Stimulated activated naive CD8-positive, alpha-beta T cell treated with anti-CD3 and anti-CD28 coated beads, Interleukin-15, Interleukin-2, amounts not matched to agents 100 ng/mL and 50 ng/mL, for 24 hours (primary cell): ENCODE measurements around the gene GRP.

Source experiments
- H3K27ac Mint-ChIP-seq: one replicate; pipeline ENCODE4 v1.8.0; 2021; ENCODE audit warnings: mild to moderate bottlenecking, mixed read lengths
- H3K27me3 Mint-ChIP-seq: one replicate; pipeline ENCODE4 v1.8.0; 2021; ENCODE audit warnings: mixed read lengths
- H3K36me3 Mint-ChIP-seq: one replicate; pipeline ENCODE4 v1.8.0; 2021; ENCODE audit warnings: low read depth, mixed read lengths
- H3K4me1 Mint-ChIP-seq: one replicate; pipeline ENCODE4 v1.8.0; 2021; ENCODE audit warnings: low read depth, mixed read lengths
- H3K4me3 Mint-ChIP-seq: one replicate; pipeline ENCODE4 v1.8.0; 2021; ENCODE audit warnings: mild to moderate bottlenecking, mixed read lengths
- H3K9me3 Mint-ChIP-seq: one replicate; pipeline ENCODE4 v1.8.0; 2021; ENCODE audit warnings: mixed read lengths

The GRP gene

GRCh38 chr18:59268721-59269562 is 49.0 kb downstream of the GRP start:
- Mint-ChIP-seq H3K9me3 (no peaks in the 10 kb centered on the region), H3K27ac (no peak overlapping the region), H3K4me1 (peaks cover 24% of the 10 kb centered on the region), H3K36me3 (no peaks in the 10 kb centered on the region), H3K4me3 (peak overlapping the region; percentile 60), H3K27me3 (peaks cover 78% of the 10 kb centered on the region)

- Mint-ChIP-seq H3K36me3 (no peaks in the 10 kb centered on the region), H3K4me1 (peaks cover 25% of the 10 kb centered on the region), H3K27ac (no peak overlapping the region), H3K27me3 (peaks cover 82% of the 10 kb centered on the region), H3K9me3 (no peaks in the 10 kb centered on the region), H3K4me3 (peak overlapping the region; percentile 60)
These were observed 49.7 kb downstream of the GRP start for GRCh38 chr18:59269563-59270119.

- H3K36me3 Mint-ChIP-seq, result no peaks in the 10 kb centered on the region
- peaks cover 22% of the 10 kb centered on the region for H3K4me1 Mint-ChIP-seq
- no peaks in the 10 kb centered on the region for H3K9me3 Mint-ChIP-seq
- no peak overlapping the region for H3K27ac Mint-ChIP-seq
- peaks cover 83% of the 10 kb centered on the region for H3K27me3 Mint-ChIP-seq
- H3K4me3 Mint-ChIP-seq, result no peak overlapping the region
These were observed 50.8 kb downstream of the GRP start for GRCh38 chr18:59270689-59271257.

GRCh38 chr18:59271606-59272220 is 51.8 kb downstream of the GRP start:
- Mint-ChIP-seq H3K4me1 (peaks cover 22% of the 10 kb centered on the region), H3K27ac (no peak overlapping the region), H3K4me3 (no peak overlapping the region), H3K36me3 (no peaks in the 10 kb centered on the region), H3K27me3 (peaks cover 81% of the 10 kb centered on the region), H3K9me3 (no peaks in the 10 kb centered on the region)

- H3K36me3 Mint-ChIP-seq, result no peaks in the 10 kb centered on the region
- no peak overlapping the region for H3K4me3 Mint-ChIP-seq
- peaks cover 78% of the 10 kb centered on the region for H3K27me3 Mint-ChIP-seq
- no peaks in the 10 kb centered on the region for H3K9me3 Mint-ChIP-seq
- peaks cover 22% of the 10 kb centered on the region for H3K4me1 Mint-ChIP-seq
- no peak overlapping the region for H3K27ac Mint-ChIP-seq
These were observed 52.4 kb downstream of the GRP start for GRCh38 chr18:59272221-59272888.

GRCh38 chr18:59272891-59273758 is 53.2 kb downstream of the GRP start, which contains the start of gene RAX:
Gene RAX (minus strand): TSS chr18:59273454. CDS start chr18:59273206, 248 bp downstream.
- Mint-ChIP-seq H3K4me1 (peaks cover 22% of the 10 kb centered on the region), H3K27ac (no peak within 1 kb of the TSS), H3K36me3 (no peaks in the 10 kb centered on the region), H3K27me3 (peaks cover 77% of the 10 kb centered on the region), H3K9me3 (no peaks in the 10 kb centered on the region), H3K4me3 (peak within 1 kb of the TSS; percentile 39)

- no peaks in the 10 kb centered on the region for H3K36me3 Mint-ChIP-seq
- H3K9me3 Mint-ChIP-seq, result no peaks in the 10 kb centered on the region
- peak overlapping the region; percentile 39 for H3K4me3 Mint-ChIP-seq
- peaks cover 78% of the 10 kb centered on the region for H3K27me3 Mint-ChIP-seq
- H3K4me1 Mint-ChIP-seq, result peaks cover 22% of the 10 kb centered on the region
- H3K27ac Mint-ChIP-seq, result no peak overlapping the region
These were observed 54.0 kb downstream of the GRP start for GRCh38 chr18:59273759-59274532.

GRCh38 chr18:59274533-59274928 is 54.6 kb downstream of the GRP start:
- Mint-ChIP-seq H3K4me3 (no peak overlapping the region), H3K27me3 (peaks cover 79% of the 10 kb centered on the region), H3K27ac (no peak overlapping the region), H3K9me3 (no peaks in the 10 kb centered on the region), H3K36me3 (no peaks in the 10 kb centered on the region), H3K4me1 (peaks cover 20% of the 10 kb centered on the region)

- Mint-ChIP-seq H3K36me3 (no peaks in the 10 kb centered on the region), H3K4me1 (peaks cover 13% of the 10 kb centered on the region), H3K27me3 (peaks cover 76% of the 10 kb centered on the region), H3K9me3 (no peaks in the 10 kb centered on the region), H3K27ac (no peak overlapping the region), H3K4me3 (no peak overlapping the region)
These were observed 55.5 kb downstream of the GRP start for GRCh38 chr18:59275406-59275949.

GRCh38 chr18:59276047-59276446 is 56.1 kb downstream of the GRP start:
- Mint-ChIP-seq H3K4me1 (peaks cover 13% of the 10 kb centered on the region), H3K9me3 (no peaks in the 10 kb centered on the region), H3K4me3 (no peak overlapping the region), H3K36me3 (no peaks in the 10 kb centered on the region), H3K27me3 (peaks cover 75% of the 10 kb centered on the region), H3K27ac (no peak overlapping the region)

GRCh38 chr18:59278793-59279192 is 58.8 kb downstream of the GRP start:
- peaks cover 75% of the 10 kb centered on the region for H3K27me3 Mint-ChIP-seq
- H3K4me1 Mint-ChIP-seq, result peaks cover 3% of the 10 kb centered on the region
- no peak overlapping the region for H3K27ac Mint-ChIP-seq
- no peaks in the 10 kb centered on the region for H3K36me3 Mint-ChIP-seq
- no peaks in the 10 kb centered on the region for H3K9me3 Mint-ChIP-seq
- no peak overlapping the region for H3K4me3 Mint-ChIP-seq

GRCh38 chr18:59279193-59279592 is 59.2 kb downstream of the GRP start:
- H3K9me3 Mint-ChIP-seq, result no peaks in the 10 kb centered on the region
- H3K36me3 Mint-ChIP-seq, result no peaks in the 10 kb centered on the region
- H3K27me3 Mint-ChIP-seq, result peaks cover 74% of the 10 kb centered on the region
- H3K27ac Mint-ChIP-seq, result no peak overlapping the region
- no peaks in the 10 kb centered on the region for H3K4me1 Mint-ChIP-seq
- no peak overlapping the region for H3K4me3 Mint-ChIP-seq

GRCh38 chr18:59279722-59280121 is 59.8 kb downstream of the GRP start:
- Mint-ChIP-seq H3K27me3 (peaks cover 72% of the 10 kb centered on the region), H3K4me1 (no peaks in the 10 kb centered on the region), H3K9me3 (no peaks in the 10 kb centered on the region), H3K4me3 (no peak overlapping the region), H3K27ac (no peak overlapping the region), H3K36me3 (no peaks in the 10 kb centered on the region)
